ENCODE measurements around the gene METTL1.

METTL1 gene

DNA sequence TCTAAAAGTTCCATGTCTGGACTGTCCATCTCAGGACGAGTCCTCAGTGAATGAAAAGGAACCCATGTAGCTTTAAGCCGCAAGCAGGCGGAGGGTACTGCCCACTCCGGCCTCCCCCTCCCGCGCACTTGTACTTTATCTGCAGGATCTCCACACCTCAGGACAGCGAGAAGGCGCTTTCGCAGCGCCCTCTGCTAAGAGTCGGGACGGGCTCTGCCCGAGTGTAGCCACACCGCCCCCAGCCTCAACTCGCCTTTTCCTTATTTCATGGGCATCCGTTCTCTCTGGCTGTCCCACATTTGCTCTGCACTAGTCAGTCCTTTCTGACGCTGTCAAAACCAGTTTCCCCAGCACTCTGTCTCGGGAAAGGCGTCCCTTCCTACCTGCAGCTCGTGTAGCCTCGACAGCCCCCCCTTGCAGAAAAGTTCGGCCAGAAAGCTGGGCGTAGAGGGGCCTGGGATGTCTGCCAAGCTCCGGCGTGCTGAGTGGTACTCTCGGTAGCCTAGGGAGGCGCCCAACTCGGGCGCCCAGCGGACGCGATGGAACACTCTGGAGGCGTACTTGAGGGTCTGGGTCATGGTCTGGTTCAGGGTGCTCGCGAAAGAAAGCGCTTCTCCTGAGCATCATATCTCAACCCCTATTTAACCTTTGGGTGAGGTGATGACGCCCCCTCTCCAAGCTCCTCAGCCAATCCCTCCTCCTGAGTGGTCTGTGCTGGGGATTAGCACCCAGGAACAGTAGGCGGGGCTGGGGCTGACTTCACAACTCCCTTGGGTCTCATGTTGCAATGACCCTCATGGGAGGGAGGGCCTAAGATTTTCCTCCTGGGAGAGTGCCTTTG lies 5.2 kb downstream of the METTL1 start, which contains the start of gene CYP27B1:
TSS of gene CYP27B1 (minus strand) at position 615 of the 841 bp plus-strand sequence. CDS start at position 578, 37 bp downstream.
- no peak for DNase-seq

- DNase-seq, result no peak
These were observed 6.0 kb downstream of the METTL1 start for GRCh38 chr12:57765698-57766463.

DNA sequence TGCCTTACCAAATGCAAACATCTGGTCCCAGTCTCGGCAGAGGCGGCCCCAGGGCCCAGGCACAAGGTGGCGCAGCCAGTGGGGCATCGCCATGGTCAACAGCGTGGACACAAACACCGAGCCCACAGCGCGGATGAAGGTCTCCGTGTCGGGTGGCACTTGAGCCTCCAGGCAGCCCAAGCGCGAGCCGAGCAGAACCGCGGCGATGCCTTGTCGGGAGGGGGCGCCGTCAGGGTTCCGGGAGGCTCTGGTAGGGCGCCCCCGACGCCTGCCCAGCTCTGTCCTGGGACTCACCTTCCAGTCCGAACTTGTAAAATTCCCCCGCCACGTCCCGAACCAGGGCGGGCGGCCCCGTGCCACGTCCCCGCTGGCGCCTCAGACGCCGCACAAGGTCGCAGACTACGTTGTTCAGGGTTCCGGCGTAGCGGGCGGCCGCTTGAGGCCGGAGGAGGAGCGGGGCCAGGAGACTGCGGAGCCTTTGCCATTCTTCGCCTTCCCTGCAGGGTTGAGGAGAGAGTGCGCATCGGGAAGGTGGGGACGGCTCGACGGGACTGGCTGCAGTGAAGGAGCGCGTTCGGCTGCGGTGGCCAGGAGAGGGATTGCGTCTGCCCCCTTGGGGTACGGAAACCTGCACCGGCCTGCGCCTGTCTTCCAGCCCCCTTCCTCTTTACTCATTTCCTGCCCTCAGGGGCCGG lies 6.8 kb downstream of the METTL1 start:
- peak; percentile 57 for DNase-seq

DNA sequence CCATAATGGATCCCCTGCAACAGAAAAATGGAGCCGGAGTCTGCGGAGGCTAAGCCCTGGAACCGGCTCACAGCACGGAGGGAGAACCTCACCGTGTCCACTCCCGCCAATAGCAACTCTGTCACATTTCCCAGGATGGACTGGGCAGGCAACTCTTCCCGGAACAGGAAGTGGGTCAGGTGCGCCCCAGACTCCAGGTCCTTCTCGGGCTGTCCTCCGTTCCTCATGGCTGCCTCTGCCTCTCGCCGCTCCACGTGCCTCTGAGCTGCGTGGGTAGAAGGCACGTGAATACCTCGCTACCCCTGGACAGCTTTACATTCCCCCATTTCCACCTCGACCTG lies 7.3 kb downstream of the METTL1 start:
- DNase-seq, result no peak

GRCh38 chr12:57763881-57764661 lies 7.8 kb downstream of the METTL1 start:
- no peak for DNase-seq

DNA sequence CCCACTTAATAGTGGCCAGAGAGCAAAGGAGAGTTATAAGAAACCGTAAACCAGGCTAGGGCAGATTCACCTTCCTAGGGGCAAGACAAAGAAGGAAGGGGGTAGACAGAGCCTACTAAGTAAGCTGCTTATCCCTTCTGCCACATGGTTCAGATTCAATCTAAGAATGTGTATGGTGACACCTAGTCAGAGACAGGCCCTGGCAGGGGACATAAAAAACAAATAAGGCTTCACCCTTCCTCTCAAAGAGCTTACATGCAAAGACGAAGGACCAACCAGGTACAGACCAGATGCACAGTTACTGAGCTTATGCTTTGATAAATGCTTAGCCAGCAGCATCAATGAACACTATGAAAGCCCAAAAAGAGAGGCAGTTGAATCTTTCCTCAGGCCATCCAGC lies 9.4 kb downstream of the METTL1 start:
- DNase-seq, result no peak

DNA sequence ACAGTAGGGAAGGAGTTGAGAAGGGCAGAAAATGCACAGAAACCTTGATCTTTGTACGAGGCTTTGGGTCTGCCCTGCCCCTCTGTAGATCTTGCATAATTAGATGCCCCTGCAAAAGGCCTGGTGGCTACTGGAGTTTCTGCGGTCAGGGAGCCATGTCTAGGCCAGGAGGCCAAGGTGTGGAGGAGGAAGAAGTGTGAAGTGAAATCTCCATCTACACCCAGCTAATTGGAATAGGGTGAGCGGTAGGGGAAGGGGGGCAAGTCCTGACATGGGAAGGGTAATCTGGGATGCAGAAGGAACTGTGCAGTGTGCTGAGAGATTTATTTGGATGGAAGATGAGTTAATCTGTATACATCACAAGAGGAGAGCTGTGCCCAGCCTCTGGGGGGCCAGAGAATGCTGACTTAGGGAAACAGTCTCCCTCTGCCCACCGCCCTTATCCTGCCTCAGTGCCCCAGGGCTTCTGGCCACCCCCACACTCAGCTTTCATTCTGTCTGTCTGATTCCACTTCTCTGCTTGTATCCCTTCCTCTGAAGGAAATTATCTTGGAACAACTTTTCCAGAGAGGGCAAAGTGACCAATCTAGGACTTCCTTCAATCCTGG lies 10.4 kb downstream of the METTL1 start:
- no peak for DNase-seq

DNA sequence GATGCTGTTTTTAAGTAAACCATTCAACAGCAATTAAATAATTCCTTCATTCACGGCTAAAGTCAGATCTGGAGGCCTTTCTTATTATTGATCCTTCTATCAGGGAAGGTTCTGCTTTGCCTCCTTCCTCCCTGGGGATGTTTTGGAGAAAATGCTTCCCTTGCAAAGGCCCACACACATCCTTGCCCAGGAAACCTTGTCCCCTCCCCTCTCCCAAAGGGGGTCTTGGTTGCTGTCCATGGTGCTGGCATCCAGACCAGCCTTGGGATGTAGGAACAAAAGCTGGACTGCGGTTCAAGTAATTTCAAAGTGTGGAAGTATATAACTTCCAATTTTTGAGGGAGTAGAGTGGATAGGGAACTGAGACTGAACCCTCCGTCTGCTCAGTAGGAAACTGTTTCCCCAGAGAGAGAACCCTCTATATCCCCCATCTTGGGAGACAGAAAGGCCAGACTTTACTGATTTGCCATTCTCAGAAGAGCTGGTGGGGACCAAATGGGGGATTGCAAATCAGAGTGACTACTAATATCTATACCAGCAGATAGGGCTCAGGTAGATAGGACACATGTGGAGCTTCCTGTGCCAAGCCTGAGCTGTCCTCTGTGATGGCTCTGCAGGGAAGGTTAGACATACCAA lies 11.4 kb downstream of the METTL1 start:
- DNase-seq, result no peak

DNA sequence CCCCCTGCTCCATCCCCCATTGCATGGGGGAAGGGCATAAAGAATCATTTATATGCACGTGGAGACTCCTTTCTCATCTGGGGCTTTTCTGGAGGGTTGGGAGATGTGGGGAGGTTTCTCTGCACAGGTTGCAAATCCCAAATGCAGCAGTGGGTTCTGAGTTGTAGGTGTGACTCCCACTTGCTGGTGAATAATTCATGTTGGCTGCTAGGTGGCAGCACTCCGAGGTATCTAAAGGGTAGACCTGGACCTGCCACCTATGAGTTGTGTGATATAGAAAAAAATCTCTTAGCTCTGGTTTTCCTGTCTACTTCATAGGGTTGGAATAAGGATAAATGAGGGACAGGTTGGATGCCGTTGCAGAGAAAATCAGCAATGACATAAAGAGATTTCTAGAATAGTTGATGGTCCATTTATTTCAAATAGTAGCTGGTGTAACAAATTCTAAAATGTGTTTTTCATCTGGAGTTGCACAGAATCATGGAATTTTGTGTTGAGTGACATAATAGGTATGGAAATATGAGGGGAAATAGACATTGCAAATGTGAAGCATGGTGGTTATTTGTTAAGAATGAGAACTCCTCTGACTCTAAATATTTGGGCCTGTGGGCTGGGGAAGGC lies 12.4 kb downstream of the METTL1 start:
- peak; percentile 66 for DNase-seq

DNA sequence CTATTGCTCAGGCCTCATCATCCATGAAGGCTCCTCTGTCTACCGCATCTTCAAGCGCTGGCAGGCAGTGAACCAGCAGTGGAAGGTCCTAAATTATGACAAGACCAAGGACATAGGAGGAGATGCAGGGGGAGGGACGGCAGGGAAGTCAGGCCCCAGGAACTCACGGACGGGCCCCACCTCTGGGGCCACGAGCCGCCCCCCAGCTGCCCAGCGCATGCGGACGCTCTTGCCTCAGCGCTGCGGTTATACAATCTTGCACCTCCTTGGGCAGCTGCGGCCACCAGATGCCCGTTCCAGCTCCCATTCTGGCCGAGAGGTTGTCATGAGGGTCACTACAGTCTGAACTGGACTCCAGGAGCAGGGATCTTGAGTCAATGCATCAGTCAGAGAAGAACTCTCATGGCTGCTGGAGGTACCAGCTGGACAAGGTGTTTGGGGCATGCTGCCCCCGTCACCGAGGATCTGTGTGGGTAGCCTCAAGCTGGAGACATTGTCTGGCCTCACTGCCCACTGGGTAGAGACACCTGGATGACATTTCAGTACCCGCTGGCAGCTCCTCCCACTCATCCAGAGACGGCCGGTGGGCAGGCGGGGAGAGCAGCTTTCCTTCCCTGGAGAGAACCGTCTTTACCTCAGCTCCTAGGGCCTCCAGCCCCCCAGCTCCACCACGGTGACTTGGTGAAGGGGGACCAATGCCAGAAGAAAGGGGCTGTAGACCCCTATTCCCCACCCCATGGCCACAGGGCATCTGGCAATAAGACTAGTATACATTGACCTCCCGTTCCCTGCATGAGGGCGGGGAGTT lies 13.1 kb downstream of the METTL1 start:
- no peak for DNase-seq

DNA sequence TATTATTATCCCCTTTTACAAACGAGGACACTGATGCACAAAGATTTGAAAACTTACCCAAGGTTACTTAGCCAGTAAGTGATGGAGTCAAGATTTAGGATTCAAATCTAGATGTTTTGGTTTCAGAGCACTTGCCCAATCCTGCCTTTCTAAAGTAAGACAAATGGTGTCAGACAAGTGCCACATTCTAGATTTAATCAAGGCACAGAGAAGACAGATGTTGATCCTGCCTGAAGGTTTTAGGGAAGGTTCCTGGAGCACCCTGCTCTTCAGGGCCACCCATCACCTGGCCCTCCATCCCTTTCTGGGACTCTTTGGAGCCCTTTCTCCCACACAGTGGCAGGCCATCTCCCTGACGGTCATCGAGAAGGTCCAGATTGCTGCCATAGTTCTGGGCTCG lies 14.1 kb downstream of the METTL1 start:
- no peak for DNase-seq

- peak; percentile 81 for DNase-seq
These were observed 15.2 kb downstream of the METTL1 start for GRCh38 chr12:57756406-57757341.

DNA sequence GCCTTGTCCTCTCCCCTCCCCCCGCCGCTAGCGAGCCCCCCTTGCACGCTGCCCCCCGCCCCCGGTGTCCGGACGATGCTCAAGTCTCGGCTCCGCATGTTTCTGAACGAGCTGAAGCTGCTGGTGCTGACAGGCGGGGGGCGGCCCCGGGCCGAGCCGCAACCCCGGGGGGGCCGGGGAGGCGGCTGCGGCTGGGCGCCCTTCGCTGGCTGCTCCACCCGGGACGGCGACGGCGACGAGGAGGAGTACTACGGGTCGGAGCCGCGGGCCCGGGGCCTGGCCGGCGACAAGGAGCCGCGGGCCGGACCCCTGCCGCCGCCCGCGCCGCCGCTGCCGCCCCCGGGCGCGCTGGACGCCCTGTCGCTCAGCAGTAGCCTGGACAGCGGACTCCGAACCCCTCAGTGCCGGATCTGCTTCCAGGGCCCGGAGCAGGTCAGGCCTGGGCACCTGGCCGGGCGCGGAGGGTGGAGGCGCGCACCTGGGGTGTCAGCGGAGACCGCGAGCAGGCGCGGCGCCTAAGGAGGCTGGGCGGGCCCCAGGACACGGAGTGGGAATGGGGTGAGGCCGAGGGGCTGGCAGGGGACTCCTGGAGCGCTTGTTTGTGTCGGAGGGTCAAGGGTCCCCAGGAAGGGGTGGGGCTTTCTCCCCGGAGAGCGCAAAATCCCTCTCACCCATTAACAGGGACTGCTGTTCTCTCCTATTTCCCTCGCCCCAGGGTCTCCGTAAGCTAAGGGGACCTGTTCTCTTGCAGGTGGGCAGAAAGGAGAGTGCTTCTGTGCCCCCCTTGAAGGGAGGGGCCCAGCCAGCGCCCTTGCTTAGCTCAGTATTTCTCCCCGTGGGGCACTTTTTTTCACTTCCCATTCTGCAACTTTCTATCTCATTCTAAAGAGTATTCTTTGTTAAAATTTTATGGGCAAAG lies 16.2 kb downstream of the METTL1 start:
- peak; percentile 54 for DNase-seq

GRCh38 chr12:57755194-57755453 lies 16.8 kb downstream of the METTL1 start:
- DNase-seq, result no peak

GRCh38 chr12:57754411-57755193 lies 17.3 kb downstream of the METTL1 start, which contains the start of gene MARCHF9:
TSS of gene MARCHF9 (plus strand) at chr12:57755103. CDS start at chr12:57755529, 426 bp downstream.
- DNase-seq, result peak; percentile 93

DNA sequence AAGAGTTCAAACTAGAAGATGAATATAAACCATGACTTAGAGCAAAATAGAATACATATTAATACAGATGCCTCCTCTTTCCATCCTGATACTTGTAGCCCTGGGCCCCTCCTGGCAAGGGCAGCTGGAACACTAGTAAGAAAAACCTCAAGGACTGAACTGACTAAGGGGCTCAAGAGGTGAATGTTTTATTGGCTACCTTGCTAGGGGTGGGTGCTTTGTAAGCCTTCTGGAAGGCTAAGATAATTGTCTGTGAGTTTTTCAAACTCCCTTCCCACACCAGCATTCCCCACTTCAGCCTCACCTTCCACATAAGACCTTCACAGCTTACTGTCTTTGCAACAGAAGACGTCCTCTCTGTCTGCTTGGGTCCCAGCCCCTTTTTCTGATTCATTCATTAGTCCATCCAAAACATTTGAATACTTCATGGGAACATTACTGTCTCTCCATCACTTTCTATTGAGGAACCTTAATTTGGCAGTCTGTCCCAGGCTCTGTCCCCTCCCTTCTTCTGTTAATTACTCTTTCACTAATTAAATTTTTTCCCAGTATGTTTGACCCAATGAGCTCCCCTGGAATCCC lies 18.1 kb downstream of the METTL1 start:
- DNase-seq, result no peak

DNA sequence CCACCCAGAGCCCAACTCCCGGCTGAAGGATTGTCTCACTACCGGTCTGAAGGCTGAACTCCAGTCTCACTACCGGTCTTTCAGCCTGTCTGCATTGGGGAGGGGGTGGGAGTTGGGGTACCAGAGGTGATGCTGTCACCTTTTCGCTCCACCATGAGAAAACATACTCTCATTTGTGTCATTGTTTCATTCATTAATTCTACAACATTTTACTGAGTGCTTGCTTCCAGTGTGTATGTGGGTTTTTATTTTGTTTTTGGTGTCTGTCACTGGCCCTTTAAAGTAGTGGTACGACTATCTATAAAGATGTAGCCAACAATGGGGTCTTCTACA lies 19.3 kb downstream of the METTL1 start:
- no peak for DNase-seq

Data from CD4-positive, alpha-beta T cell treated with Interleukin-10 for 1 hour (primary cell).